HCT116 (cell line): ENCODE measurements around the gene NRN1. TPM values are rescaled to one million over a fixed set of nuclear protein-coding genes. Genes with fewer than 3 reads are reported as not detected.

Source experiments
- ATAC-seq: fragments of 200-7000 bp; cut with Tn5 transposase; 2 replicates; pipeline ENCODE4 v1.9.1; 2020; ENCODE audit warnings: mild to moderate bottlenecking, moderate library complexity
- BruUV-seq: library from RNA; stranded (reverse); fragments of 400-500 nt; replicated peaks from 2 replicates; lab custom pipeline; 2021; lab: Mats Ljungman, UMichigan
- CTCF ChIA-PET: fragments of 300-600 bp; sonication (Branson Sonifier 250); formaldehyde crosslinking; loops from one replicate; lab custom pipeline; 2021; ENCODE audit warnings: antibody characterized with exemption; lab: Charles Lee
- POLR2A ChIA-PET: fragments of 300-600, 350-600 bp; sonication (Branson Sonifier 250); formaldehyde crosslinking; loops from one replicate; lab custom pipeline; 2021; ENCODE audit warnings: antibody characterized with exemption; lab: Charles Lee
- RAD21 ChIA-PET, 2 experiments: fragments of 300-600 bp; sonication (Branson Sonifier 250); formaldehyde crosslinking; loops; one replicate each; lab custom pipeline; 2023; ENCODE audit warnings: low total read pairs in 2 of 2; ENCODE audit not compliant: uncharacterized antibody in 2 of 2, unreplicated experiment in 2 of 2, low non-redundant PET in 1 of 2; lab: Charles Lee
- DNase-seq: peaks from one replicate; pipeline ENCODE4 v3.0.0-alpha.2; 2010; ENCODE audit warnings: low read depth, low spot score
- H2AFZ ChIP-seq: fragments of 200-600 bp; shearing (Covaris generic), sonication (generic); 2 replicates; pipeline ENCODE4 v1.6.1; 2017; ENCODE audit warnings: low read depth, mixed run types, mixed read lengths, antibody characterized with exemption, low read length; ENCODE audit not compliant: poor library complexity, severe bottlenecking
- H3K27ac ChIP-seq: 2 replicates; pipeline ENCODE4 v1.5.1; 2012; ENCODE audit warnings: low read depth, low read length
- H3K27me3 ChIP-seq: fragments of 200-600 bp; sonication (generic); 2 replicates; pipeline ENCODE4 v1.6.1; 2016; ENCODE audit warnings: mixed run types, low read length, mixed read lengths; ENCODE audit not compliant: insufficient read depth
- H3K36me3 ChIP-seq, 2 experiments: fragments of 200-500 bp in 1 of 2; fragments of 200-600 bp in 1 of 2; sonication (Bioruptor generic) in 1 of 2; sonication (generic) in 1 of 2; 2 replicates each; pipeline versions ENCODE4 v1.5.1 to v1.6.1; 2014 to 2016; ENCODE audit warnings: low read length in 2 of 2, inconsistent platforms in 1 of 2, mixed read lengths in 1 of 2, mixed run types in 1 of 2; ENCODE audit not compliant: insufficient read depth in 2 of 2, control insufficient read depth in 1 of 2
- H3K4me1 ChIP-seq, 2 experiments: fragments of 200-600 bp in 1 of 2; sonication (generic) in 1 of 2; 2 replicates each; pipeline versions ENCODE4 v1.5.1 to v1.6.1; 2012 to 2017; ENCODE audit warnings: low read length in 2 of 2, inconsistent platforms in 1 of 2, mild to moderate bottlenecking in 1 of 2, mixed read lengths in 1 of 2, mixed run types in 1 of 2, moderate library complexity in 1 of 2; ENCODE audit not compliant: insufficient read depth in 2 of 2, control insufficient read depth in 1 of 2
- H3K4me2 ChIP-seq: fragments of 200-600 bp; sonication (generic); 2 replicates; pipeline ENCODE4 v1.6.1; 2017; ENCODE audit warnings: mixed run types, low read length, mixed read lengths
- H3K4me3 ChIP-seq, 2 experiments: fragments of 200-600 bp in 1 of 2; sonication (generic) in 1 of 2; replicated peaks in 1 of 2; 2 replicates each; pipeline ENCODE4 v1.5.1; 2011 to 2016; ENCODE audit warnings: low read length in 2 of 2, control low read depth in 1 of 2, low read depth in 1 of 2, mild to moderate bottlenecking in 1 of 2, mixed read lengths in 1 of 2, mixed run types in 1 of 2
- H3K79me2 ChIP-seq: fragments of 200-600 bp; sonication (generic); 2 replicates; pipeline ENCODE4 v1.6.1; 2017; ENCODE audit warnings: mild to moderate bottlenecking, mixed run types, low read length, moderate library complexity, mixed read lengths; ENCODE audit not compliant: insufficient read depth
- H3K9ac ChIP-seq: fragments of 200-600 bp; sonication (generic); 2 replicates; pipeline ENCODE4 v1.6.1; 2016; ENCODE audit warnings: low read length, mixed read lengths
- H3K9me2 ChIP-seq: fragments of 200-600 bp; sonication (generic), shearing (Covaris generic); 2 replicates; pipeline ENCODE4 v1.6.1; 2017; ENCODE audit warnings: mixed run types, mild to moderate bottlenecking, moderate library complexity; ENCODE audit not compliant: insufficient read depth
- H3K9me3 ChIP-seq, 2 experiments: fragments of 200-500 bp in 1 of 2; fragments of 200-600 bp in 1 of 2; sonication (Bioruptor generic) in 1 of 2; sonication (generic) in 1 of 2; 2 replicates each; pipeline ENCODE4 v1.6.1; 2014 to 2017; ENCODE audit warnings: low read length in 2 of 2, mixed read lengths in 2 of 2, inconsistent platforms in 1 of 2, low read depth in 1 of 2, mild to moderate bottlenecking in 1 of 2, mixed run types in 1 of 2, moderate library complexity in 1 of 2; ENCODE audit not compliant: control insufficient read depth in 1 of 2, insufficient read depth in 1 of 2
- H4K20me1 ChIP-seq: fragments of 200-600 bp; sonication (generic), shearing (Covaris generic); 2 replicates; pipeline ENCODE4 v1.6.1; 2017; ENCODE audit warnings: mixed run types, mild to moderate bottlenecking, moderate library complexity; ENCODE audit not compliant: insufficient read depth
- CBX3 ChIP-seq: IDR thresholded peaks from 2 replicates; pipeline ENCODE4 v1.6.1; 2012; ENCODE audit warnings: low read depth
- CEBPB ChIP-seq: IDR thresholded peaks from 2 replicates; pipeline ENCODE4 v1.6.1; 2012; ENCODE audit warnings: low read depth
- EGR1 ChIP-seq: IDR thresholded peaks from 2 replicates; pipeline ENCODE4 v1.6.1; 2012; ENCODE audit warnings: low read depth
- ELF1 ChIP-seq: IDR thresholded peaks from 2 replicates; pipeline ENCODE4 v1.6.1; 2012; ENCODE audit warnings: low read depth, borderline replicate concordance
- EZH2 ChIP-seq: fragments of 200-600 bp; sonication (generic); IDR thresholded peaks from 2 replicates; pipeline ENCODE4 v1.6.1; 2017; ENCODE audit warnings: antibody characterized with exemption, mixed run types
- EZH2phosphoT487 ChIP-seq: fragments of 200-600 bp; IDR thresholded peaks from 2 replicates; pipeline ENCODE4 v1.6.1; 2018; ENCODE audit warnings: antibody characterized with exemption, borderline replicate concordance
- FOSL1 ChIP-seq: IDR thresholded peaks from 2 replicates; pipeline ENCODE4 v1.6.1; 2012; ENCODE audit warnings: low read depth
- JUND ChIP-seq: IDR thresholded peaks from 2 replicates; pipeline ENCODE4 v1.6.1; 2012
- POLR2A ChIP-seq: IDR thresholded peaks from 2 replicates; pipeline ENCODE4 v1.7.0; 2011; ENCODE audit warnings: borderline replicate concordance; ENCODE audit not compliant: insufficient read depth, insufficient read length; ENCODE audit errors: extremely low read depth
- POLR2AphosphoS5 ChIP-seq: IDR thresholded peaks from 2 replicates; pipeline ENCODE4 v1.6.1; 2011; ENCODE audit warnings: mild to moderate bottlenecking, low read depth, low read length, moderate library complexity
- RAD21 ChIP-seq: IDR thresholded peaks from 2 replicates; pipeline ENCODE4 v1.6.1; 2012; ENCODE audit warnings: low read depth, mild to moderate bottlenecking
- SP1 ChIP-seq: IDR thresholded peaks from 2 replicates; pipeline ENCODE4 v1.6.1; 2012; ENCODE audit warnings: low read depth
- SRF ChIP-seq: IDR thresholded peaks from 2 replicates; pipeline ENCODE4 v1.6.1; 2012; ENCODE audit warnings: low read depth
- TCF7L2 ChIP-seq: IDR thresholded peaks from 2 replicates; pipeline ENCODE4 v1.7.0; 2011; ENCODE audit warnings: borderline replicate concordance, inconsistent platforms; ENCODE audit not compliant: insufficient read depth, insufficient read length; ENCODE audit errors: extremely low read depth
- YY1 ChIP-seq: IDR thresholded peaks from 2 replicates; pipeline ENCODE4 v1.6.1; 2011; ENCODE audit warnings: low read length, low read depth, moderate library complexity, mild to moderate bottlenecking; ENCODE audit not compliant: insufficient replicate concordance; ENCODE audit errors: extremely low read depth
- ZFX ChIP-seq: fragments of 450-650 bp; IDR thresholded peaks from 2 replicates; pipeline ENCODE4 v1.6.1; 2017
- ZNF274 ChIP-seq: fragments of 200-500 bp; sonication (Bioruptor generic); IDR thresholded peaks from 2 replicates; pipeline ENCODE4 v1.6.1; 2014; ENCODE audit warnings: mild to moderate bottlenecking, low read depth, low read length, inconsistent platforms
- intact Hi-C: fragments of 100-400 bp; cut with micrococcal nuclease; formaldehyde crosslinking; loops from 2 replicates; pipeline ENCODE4 v1.10.0; 2022
- total RNA-seq: library from RNA; stranded (reverse); gene quantifications from one replicate; pipeline ENCODE4 v1.2.1, GENCODE V29; 2021; ENCODE audit not compliant: unreplicated experiment
- TF ChIP-seq, protein P1 (sequence below): IDR thresholded peaks from 2 replicates; pipeline ENCODE4 v1.6.1; 2012; ENCODE audit warnings: low read depth
- TF ChIP-seq, protein P2 (sequence below): IDR thresholded peaks from 2 replicates; pipeline ENCODE4 v1.6.1; 2012
- TF ChIP-seq, protein P3 (sequence below), 3 experiments: fragments of 200-600 bp in 1 of 3; sonication (generic) in 1 of 3; IDR thresholded peaks in 2 of 3; conservative IDR thresholded peaks in 1 of 3; 2 replicates each; pipeline ENCODE4 v1.5.1; 2012 to 2017; ENCODE audit warnings: low read depth in 2 of 3, low read length in 2 of 3, antibody characterized with exemption in 1 of 3, borderline replicate concordance in 1 of 3, control low read depth in 1 of 3, mild to moderate bottlenecking in 1 of 3, mixed read lengths in 1 of 3, mixed run types in 1 of 3, moderate library complexity in 1 of 3; ENCODE audit not compliant: insufficient read depth in 1 of 3

NRN1 gene
- total RNA-seq, 1 experiment from 2014 or later, result not detected

DNA sequence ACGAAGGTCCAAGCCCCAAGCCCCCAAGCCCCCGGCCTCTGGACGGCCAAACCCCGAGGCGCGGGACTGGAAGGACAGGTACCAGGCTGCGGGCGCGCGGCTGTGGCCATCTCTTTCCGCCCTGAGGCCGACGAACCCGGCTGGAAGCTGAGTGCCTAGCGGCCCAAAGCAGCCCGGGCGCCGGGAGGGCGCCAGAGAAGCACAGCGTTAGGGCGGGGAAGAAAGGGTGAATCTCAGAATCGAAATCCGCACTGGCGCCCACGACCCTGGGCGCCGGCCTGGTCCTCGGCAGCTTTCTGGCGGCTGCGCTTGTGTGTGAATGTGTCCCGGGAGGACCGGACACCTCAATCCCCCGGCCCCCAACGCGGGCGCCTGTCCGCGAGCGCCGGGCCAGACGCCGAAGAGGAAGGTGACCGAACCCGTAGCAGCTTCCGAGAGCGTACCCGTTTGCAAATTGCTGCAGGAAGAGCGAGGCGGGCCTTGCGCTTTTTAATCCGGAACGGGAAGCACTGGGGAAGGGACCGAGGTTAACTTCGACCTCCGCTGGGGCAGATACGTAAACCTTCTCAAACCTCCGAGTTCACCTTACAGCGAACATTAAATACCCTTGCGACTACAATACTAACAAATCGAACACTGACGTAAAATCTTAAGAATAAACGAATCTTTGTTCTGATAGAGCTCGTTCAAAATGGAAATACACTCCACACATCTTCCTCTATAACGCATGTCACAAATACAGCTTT is 2.9 kb downstream of the NRN1 start:
- no peaks in the 10 kb centered on the region for H3K36me3 ChIP-seq
- ChIA-PET POLR2A (no interaction called here), CTCF (no interaction called here)
- no peak overlapping the region for H3K4me2 ChIP-seq
- no peak for DNase-seq
- peaks cover 13% of the 10 kb centered on the region; the same call in 1 of the 2 replicates for H3K27me3 ChIP-seq
- H3K4me1 ChIP-seq, result peaks cover 5 to 10% of the 10 kb centered on the region in 2 experiments; a peak in 2 of 4 replicates
- H3K4me3 ChIP-seq, result no peak overlapping the region
- TF ChIP-seq YY1 (no peak), CBX3 (no peak), ZNF274 (no peak), SP1 (no peak), POLR2AphosphoS5 (no peak), EZH2 (no peak), POLR2A (no peak), EGR1 (no peak), FOSL1 (no peak), SRF (no peak), CEBPB (no peak), EZH2phosphoT487 (no peak), ELF1 (no peak), JUND (no peak), TCF7L2 (no peak), ZFX (no peak), RAD21 (no peak)
- TF ChIP-seq, protein P1, sequence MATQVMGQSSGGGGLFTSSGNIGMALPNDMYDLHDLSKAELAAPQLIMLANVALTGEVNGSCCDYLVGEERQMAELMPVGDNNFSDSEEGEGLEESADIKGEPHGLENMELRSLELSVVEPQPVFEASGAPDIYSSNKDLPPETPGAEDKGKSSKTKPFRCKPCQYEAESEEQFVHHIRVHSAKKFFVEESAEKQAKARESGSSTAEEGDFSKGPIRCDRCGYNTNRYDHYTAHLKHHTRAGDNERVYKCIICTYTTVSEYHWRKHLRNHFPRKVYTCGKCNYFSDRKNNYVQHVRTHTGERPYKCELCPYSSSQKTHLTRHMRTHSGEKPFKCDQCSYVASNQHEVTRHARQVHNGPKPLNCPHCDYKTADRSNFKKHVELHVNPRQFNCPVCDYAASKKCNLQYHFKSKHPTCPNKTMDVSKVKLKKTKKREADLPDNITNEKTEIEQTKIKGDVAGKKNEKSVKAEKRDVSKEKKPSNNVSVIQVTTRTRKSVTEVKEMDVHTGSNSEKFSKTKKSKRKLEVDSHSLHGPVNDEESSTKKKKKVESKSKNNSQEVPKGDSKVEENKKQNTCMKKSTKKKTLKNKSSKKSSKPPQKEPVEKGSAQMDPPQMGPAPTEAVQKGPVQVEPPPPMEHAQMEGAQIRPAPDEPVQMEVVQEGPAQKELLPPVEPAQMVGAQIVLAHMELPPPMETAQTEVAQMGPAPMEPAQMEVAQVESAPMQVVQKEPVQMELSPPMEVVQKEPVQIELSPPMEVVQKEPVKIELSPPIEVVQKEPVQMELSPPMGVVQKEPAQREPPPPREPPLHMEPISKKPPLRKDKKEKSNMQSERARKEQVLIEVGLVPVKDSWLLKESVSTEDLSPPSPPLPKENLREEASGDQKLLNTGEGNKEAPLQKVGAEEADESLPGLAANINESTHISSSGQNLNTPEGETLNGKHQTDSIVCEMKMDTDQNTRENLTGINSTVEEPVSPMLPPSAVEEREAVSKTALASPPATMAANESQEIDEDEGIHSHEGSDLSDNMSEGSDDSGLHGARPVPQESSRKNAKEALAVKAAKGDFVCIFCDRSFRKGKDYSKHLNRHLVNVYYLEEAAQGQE, result no peak
- TF ChIP-seq, protein P2, sequence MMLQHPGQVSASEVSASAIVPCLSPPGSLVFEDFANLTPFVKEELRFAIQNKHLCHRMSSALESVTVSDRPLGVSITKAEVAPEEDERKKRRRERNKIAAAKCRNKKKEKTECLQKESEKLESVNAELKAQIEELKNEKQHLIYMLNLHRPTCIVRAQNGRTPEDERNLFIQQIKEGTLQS, result no peak
- TF ChIP-seq, protein P3, sequence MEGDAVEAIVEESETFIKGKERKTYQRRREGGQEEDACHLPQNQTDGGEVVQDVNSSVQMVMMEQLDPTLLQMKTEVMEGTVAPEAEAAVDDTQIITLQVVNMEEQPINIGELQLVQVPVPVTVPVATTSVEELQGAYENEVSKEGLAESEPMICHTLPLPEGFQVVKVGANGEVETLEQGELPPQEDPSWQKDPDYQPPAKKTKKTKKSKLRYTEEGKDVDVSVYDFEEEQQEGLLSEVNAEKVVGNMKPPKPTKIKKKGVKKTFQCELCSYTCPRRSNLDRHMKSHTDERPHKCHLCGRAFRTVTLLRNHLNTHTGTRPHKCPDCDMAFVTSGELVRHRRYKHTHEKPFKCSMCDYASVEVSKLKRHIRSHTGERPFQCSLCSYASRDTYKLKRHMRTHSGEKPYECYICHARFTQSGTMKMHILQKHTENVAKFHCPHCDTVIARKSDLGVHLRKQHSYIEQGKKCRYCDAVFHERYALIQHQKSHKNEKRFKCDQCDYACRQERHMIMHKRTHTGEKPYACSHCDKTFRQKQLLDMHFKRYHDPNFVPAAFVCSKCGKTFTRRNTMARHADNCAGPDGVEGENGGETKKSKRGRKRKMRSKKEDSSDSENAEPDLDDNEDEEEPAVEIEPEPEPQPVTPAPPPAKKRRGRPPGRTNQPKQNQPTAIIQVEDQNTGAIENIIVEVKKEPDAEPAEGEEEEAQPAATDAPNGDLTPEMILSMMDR (IDR thresholded peaks at IDR 0.05 in 2 of 3, conservative IDR thresholded peaks at IDR 0.05 in 1 of 3; ENCODE audit: borderline replicate concordance in 1 of 3, insufficient read depth in 1 of 3, low read depth in 2 of 3, low read length in 2 of 3), result no peak
- TF ChIP-seq, all 23 proteins: peak for 0
- H3K9ac ChIP-seq, result no peak overlapping the region
- RAD21 ChIA-PET, result no interaction called here
- no peaks in the 10 kb centered on the region for H4K20me1 ChIP-seq
- ATAC-seq, result no peak
- no peak overlapping the region for H3K27ac ChIP-seq
- H3K79me2 ChIP-seq, result no peaks in the 10 kb centered on the region
- H3K9me2 ChIP-seq, result no peaks in the 10 kb centered on the region
- no TSS peak for BruUV-seq
- H2AFZ ChIP-seq, result no peak overlapping the region
- intact Hi-C loops, result no loop called here
- H3K9me3 ChIP-seq, result no peaks in the 10 kb centered on the region
